NOMO-1 treated with DMSO at 0.1 percent for 48 hours (cell line): ENCODE data around the gene MSRB1.
A peak's percentile ranks its signal among the peaks of the same experiment; 100 is the strongest.
"Not testable (repeated sequence)": the region's sequence is repeated elsewhere in the genome, so short reads cannot be mapped to it uniquely, and the experiment has no call there.

ENCODE experiments used
- DNase-seq: peaks from one replicate; lab custom pipeline; 2025; ENCODE audit not compliant: unreplicated experiment; lab: John Stamatoyannopoulos, UW

The MSRB1 gene

GRCh38 chr16:1941162-1942046, 1.6 kb downstream of the MSRB1 start:
- peak; percentile 66 for DNase-seq

DNA sequence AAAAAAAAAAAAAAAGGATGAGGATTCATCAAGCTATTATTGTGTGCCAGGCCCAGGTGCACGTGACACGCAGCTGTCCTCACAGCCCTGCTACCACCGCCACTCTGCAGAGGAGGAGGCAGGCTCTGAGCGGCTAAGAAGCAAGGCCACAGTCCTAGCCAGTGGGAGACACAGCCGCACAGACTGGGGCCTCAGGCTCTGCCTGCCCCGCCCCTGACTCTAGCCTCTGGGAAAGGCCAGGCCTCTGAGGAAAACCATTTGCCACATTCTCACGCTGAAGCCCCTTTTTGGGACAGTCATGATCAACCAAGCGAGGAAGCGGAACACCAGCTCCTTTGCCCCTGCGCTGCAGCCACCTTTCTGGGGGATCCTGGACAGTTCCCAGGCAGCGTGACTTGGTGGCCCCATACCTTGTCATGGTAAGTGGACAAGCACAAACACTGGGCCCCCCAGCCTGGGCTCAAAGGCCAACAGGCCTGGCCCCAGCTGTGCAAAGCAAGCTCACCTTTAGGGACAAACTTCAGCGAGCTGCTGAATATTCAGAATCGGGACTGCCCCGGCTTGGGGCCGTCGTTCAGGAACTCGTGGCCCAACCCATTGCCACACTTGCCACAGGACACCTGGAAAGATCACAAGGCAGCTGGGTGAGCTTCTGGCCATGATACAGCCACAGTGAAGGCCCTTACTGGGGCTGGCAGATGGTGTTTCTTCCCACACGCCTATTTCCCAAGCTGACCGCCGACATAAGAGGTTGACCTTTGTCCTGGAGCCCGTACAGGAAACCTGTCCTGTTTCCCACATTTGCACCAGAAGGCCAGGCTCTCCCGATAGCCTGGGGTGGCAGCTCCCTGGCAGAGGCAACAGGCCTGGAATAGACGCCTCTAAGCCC, 2.5 kb downstream of the MSRB1 start:
- DNase-seq = no peak

- not testable (repeated sequence) for DNase-seq
Observed at GRCh38 chr16:1939833-1940232, 3.2 kb downstream of the MSRB1 start.

- DNase-seq = no peak
Observed at GRCh38 chr16:1938910-1939309, 4.1 kb downstream of the MSRB1 start.

DNA sequence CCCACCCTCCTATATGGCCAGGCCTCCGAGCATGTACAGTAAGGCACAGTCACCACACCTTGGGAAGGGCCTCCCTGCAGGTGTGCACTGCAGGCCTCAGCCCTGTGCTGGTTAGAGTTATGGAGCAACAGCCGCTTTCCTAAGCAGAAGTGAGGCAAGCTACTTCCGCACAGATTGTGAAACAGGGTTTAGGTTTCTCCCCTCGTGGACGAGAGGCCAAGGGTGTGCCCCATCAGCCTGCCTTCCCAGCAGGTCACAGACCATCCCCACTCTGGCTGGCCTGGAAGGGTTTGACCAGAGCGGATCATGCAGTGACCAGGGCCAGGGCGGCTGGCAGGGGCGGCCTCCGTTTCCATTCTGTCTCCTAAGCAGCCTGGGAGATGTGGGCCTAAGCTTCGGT, 4.7 kb downstream of the MSRB1 start:
- DNase-seq = peak; percentile 91

GRCh38 chr16:1936945-1937479, 6.0 kb downstream of the MSRB1 start:
- no peak for DNase-seq

DNA sequence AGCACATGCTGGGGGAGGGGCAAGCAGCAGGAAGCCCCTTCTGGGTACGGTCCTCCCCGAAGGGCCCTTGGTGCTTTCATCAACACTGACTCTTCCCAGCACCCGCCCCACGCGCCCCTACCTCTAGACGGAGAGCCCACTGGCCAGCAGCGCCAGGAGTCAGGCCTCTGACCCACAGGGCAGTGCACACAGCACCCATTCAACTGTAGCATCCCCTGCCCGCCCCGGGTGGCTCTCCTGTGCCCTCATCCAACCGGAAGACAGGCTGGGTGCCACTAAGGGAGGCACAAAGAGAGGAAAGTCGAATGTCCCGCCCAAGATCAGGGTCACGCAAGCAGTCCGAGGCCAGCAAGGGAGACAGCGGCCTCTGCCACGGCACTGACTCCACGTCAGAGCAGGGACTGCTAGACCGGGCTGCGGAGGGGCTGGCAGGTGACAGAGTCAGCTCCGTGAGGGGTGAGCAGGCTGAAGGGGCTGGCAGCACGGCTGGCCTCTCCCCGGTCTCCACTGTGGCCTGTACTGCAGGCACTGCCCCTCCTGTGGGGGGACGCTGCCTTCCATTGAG, 9.8 kb downstream of the MSRB1 start:
- DNase-seq = no peak

- DNase-seq = no peak
Observed at GRCh38 chr16:1932050-1933028, 10.7 kb downstream of the MSRB1 start.

- DNase-seq = no peak
Observed at GRCh38 chr16:1930338-1930720, 12.7 kb downstream of the MSRB1 start.

DNA sequence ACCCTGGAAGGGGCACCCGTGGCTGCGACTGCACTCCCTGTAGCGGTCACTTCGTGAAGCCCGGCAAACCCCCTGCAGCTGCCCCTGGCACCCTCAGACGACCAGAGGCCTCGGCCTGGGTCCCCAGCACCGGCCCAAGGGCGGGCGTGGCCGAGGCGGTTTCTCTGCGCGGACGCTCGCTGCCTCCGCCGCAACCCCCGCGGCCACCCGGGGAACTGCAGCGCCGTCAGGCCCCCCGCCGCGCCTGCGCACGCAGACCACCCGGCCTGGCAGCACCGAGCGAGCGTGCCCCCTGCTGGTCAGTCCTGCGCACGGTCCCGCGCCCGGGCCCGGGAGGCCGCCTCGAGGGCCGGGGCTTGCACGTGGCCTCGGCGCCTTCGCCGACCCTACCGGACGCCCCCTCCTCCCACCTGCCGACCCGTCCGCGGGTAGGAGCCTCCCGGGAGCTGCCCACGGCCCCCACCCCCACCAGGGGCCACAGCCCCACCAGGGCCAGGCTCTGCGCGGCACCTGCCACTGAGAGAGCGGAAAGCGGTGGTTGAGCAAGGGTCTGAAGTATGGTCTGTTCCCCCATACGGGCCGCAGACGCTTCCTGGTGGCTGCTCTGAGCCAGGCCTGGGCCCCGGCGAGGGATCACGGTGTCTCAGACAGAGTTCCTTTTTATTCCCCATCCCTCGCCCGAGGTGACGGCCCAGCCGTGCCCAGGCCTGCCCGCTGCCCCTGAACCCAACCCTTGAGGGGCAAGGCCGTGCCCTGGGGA, 13.2 kb downstream of the MSRB1 start:
- DNase-seq = peak; percentile 82

DNA sequence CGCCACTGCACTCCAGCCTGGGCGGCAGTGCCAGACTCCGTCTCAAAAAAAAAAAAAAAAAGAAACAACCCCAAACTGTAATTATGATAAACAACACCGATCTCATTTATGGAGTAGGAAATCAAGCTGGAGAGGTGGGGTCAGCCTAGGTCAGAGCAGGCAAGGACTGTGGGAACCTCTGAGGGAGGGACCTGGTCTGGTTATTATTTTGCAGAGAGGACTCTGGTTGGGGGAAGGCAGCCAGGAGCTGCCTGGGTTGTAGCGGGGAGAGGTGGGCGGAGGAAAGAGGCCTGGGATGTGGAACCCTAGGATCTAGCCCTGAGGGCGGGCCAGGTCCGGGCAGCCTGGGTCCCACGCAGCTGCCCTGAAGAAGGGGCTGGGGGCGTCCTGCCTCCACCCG, 13.9 kb downstream of the MSRB1 start:
- peak; percentile 41 for DNase-seq

- DNase-seq = no peak
Observed at GRCh38 chr16:1926271-1926670, 16.7 kb downstream of the MSRB1 start.

DNA sequence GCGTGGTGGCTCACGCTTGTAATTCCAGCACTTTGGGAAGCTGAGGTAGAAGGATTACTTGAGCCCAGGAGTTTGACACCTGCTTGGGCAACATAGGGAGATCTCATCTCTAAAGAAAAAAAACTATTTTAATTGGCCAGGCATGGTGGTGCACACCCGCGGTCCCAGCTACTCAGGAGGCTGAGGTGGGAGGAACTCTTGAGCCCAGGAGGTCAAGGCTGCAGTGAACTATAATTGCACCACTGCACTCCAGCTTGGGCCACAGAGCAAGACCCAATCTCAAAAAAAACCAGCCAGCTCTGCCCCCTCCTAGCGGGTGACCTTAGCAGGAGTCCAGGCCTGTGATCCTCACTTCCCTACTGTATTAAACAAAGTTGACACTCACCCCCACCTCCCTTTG, 18.9 kb downstream of the MSRB1 start:
- DNase-seq = no peak

- DNase-seq = no peak
Observed at GRCh38 chr16:1923299-1924034, 19.5 kb downstream of the MSRB1 start.

DNA sequence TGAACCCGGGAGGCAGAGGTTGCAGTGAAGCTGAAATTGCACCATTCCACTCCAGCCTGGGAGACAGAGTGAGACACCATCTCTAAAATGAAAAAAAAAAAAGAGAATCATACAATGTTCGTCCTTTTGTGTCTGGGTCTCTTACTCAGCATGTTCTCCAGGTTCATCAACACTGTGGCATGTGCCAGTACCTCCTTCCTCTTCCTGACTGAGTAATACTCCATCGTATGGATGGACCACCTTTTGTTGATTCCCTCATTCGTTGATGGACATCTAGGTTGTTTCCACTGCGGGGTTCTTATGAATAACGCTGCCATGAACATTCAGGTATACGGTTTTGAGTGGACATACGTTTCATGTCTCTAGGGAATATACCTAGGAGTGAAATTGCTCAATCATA, 20.6 kb downstream of the MSRB1 start:
- DNase-seq = no peak

GRCh38 chr16:1920727-1921171, 22.2 kb downstream of the MSRB1 start:
- DNase-seq = peak; percentile 34

DNA sequence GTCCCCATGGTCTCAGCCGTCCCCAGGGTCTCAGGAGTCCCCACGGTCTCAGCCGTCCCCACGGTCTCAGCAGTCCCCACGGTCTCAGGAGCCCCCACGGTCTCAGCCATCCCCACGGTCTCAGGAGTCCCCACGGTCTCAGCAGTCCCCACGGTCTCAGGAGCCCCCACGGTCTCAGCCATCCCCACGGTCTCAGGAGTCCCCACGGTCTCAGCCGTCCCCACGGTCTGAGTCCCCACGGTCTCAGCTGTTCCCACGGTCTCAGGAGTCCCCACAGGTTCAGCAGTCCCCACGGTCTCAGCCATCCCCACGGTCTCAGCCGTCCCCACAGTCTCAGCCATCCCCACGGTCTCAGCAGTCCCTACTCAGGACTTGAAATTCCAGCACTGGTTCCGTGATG, 22.9 kb downstream of the MSRB1 start:
- DNase-seq = not testable (repeated sequence)

DNA sequence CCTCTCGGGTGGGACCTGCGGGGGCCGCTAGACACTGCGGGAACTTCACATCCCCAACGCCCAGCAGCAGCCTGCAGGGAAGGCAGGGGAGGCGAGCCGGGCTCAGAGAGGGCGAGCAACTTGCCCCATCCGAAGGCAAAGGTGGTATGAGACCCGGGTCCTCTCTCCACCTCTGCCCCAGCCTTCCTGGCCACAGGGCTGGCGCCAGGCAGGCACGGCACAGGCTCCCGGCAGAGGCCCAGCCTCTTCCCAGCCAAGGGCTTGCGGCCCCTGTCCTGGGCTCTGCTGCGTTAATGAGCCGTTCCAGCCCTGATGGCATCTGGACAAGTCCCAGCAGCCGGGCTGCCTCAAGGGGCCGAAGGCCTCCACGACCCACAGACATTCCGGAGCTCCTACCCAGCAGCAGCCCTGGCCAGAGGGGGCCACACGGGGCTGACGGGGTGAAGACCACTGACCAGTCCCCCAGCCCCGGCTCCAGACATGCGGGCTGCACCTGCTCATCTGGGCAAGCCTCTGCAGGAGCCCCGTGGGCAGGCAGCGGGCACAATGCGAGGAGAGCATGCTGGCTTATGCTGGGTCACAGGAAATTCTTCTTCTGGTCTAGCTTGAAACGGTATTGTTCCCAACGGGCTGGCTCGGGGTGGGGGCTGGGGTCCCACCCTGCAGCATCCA, 23.5 kb downstream of the MSRB1 start:
- DNase-seq = no peak
